HAP-1 (cell line): ENCODE measurements around the gene RIC3.

Experiments
- DNase-seq, 2 experiments: peaks; one replicate each; pipeline ENCODE4 v3.0.0-alpha.2; 2016 to 2020; ENCODE audit warnings: low spot score in 2 of 2
- H3K27me3 ChIP-seq: fragments of 250-450 bp; sonication (Bioruptor Pico); 2 replicates; pipeline ENCODE4 v1.5.1; 2020; ENCODE audit warnings: low read depth, mild to moderate bottlenecking, moderate library complexity
- H3K36me3 ChIP-seq: fragments of 250-450 bp; sonication (Bioruptor Pico); replicated peaks from 2 replicates; pipeline ENCODE4 v1.5.1; 2020; ENCODE audit warnings: mild to moderate bottlenecking
- H3K4me1 ChIP-seq: fragments of 250-450 bp; sonication (Bioruptor Pico); 2 replicates; pipeline ENCODE4 v1.5.1; 2020; ENCODE audit warnings: mild to moderate bottlenecking
- H3K4me3 ChIP-seq: fragments of 250-450 bp; sonication (Bioruptor Pico); 2 replicates; pipeline ENCODE4 v1.5.1; 2020; ENCODE audit warnings: mild to moderate bottlenecking, moderate library complexity
- H3K9me3 ChIP-seq: fragments of 250-450 bp; sonication (Bioruptor Pico); 2 replicates; pipeline ENCODE4 v1.5.1; 2020; ENCODE audit warnings: mild to moderate bottlenecking, moderate library complexity
- in situ Hi-C: fragments of 300-500 bp; cut with MboI; formaldehyde crosslinking; loops from 3 replicates; pipeline ENCODE4 v1.14.3; 2020; ENCODE audit warnings: low sequenced_read_pairs, inconsistent platforms, mixed read lengths

The RIC3 gene

DNA sequence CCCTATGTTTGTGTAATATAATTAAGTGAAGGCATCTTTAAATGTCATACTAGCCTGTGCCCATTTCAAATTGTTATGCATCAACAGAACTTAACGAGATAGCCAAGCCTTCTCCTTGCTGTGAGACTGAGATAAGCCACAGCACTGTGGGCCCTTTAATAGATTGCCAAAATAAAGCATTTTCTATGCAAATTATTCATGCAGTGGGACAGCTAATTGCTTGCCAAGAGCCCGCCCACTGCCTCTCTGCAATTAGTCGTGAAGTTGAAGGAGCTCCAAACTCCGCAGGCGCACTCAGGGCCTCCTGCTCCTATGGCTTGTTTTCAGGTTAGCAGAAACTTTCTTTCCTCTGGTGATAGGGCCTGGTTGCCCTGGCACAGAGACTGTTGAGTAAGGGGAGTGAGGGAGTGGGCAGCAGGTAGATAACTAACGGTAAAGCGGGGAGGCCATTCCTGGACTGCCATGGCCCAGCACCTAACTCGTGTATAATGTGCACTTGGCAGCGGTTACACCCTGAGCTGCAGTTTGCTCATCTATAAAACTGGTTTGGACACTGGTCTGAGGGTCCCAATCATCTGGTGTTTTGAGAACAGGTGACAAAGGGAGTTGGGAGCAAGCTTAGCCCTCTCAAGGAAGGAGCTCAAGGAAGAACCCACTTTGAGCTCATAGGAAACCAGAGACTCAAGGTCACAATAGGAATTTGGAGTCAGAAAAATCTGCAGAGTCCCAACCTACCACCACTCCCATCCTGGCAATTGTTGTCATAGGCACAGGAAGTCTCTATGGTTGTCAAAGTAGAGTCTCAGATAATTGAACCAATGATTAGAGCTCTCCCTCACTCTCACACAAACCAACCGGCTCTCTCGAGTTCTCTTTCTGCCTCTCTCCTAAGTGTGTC lies 33.9 kb upstream of the RIC3 start:
- H3K9me3 ChIP-seq: no peaks in the 10 kb centered on the region
- H3K27me3 ChIP-seq: peaks cover under 1% of the 10 kb centered on the region; the same call in 1 of the 2 replicates
- no peak overlapping the region for H3K4me3 ChIP-seq
- no peak for DNase-seq
- no peaks in the 10 kb centered on the region for H3K36me3 ChIP-seq
- no peaks in the 10 kb centered on the region for H3K4me1 ChIP-seq
- in situ Hi-C loops: no loop called here

DNA sequence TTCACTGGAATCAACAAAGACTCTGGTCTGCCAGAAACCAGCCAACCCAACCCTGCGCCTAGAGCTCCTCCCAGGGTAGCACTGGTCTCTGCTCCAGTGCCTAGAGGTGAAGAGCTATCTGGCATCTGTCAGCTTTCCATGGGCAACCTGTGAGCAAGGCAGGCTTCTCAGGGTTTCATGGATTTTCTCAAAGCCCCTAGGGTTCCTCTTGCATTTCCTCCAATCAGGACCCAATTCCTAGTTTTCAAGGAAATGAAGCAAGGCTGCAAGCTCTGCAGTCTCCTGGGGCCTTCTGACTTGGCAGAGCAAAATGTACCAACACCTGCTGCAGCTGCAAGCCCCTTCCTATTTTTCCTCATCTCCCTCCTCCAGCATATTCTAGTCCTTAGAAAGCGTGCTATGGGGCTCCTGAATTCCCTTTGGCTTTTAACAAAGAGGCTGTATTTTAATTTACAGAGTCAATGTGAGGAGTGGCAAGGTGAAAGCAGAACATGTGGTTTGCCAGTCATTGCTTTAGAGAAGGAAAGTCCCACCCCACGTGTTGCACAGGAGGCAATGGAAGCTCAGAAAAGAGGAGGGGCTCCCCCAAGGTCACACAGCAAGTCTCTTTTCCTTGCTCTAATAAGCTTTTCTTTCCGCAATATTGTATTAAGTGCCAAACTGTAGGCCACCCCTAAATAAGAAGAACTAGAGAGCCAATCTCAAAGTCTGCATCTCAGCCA lies 33.0 kb upstream of the RIC3 start:
- peaks cover 2% of the 10 kb centered on the region; the same call in 1 of the 2 replicates for H3K27me3 ChIP-seq
- DNase-seq: no peak
- H3K9me3 ChIP-seq: no peaks in the 10 kb centered on the region
- H3K4me1 ChIP-seq: no peaks in the 10 kb centered on the region
- in situ Hi-C loops: no loop called here
- H3K4me3 ChIP-seq: no peak overlapping the region
- H3K36me3 ChIP-seq: no peaks in the 10 kb centered on the region

DNA sequence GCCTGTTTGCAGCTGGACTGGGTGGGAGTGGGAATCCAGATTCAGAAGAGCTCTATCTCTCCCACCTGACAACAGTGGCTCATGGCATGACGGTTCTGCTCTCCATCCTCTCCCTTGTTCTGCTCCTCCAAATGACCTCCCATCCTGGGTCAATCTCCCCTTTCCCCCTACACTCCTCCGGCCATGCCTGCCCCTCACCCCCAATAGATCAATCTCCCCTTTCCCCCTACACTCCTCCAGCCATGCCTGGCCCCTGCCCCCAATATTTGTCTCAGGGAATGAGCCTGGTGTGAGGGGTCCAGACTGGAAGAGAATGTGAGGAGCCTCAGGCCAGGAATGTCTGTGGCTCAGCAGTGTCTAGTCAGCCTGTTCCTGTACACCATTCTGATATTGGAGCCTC lies 30.9 kb upstream of the RIC3 start:
- in situ Hi-C loops: no loop called here
- Histone ChIP-seq H3K36me3 (no peaks in the 10 kb centered on the region), H3K4me3 (no peak overlapping the region), H3K4me1 (no peaks in the 10 kb centered on the region), H3K27me3 (peaks cover 2% of the 10 kb centered on the region; the same call in 1 of the 2 replicates), H3K9me3 (0 out of 2 replicates have a peak, but pooled peaks cover 2% of the 10 kb centered on the region)
- no peak for DNase-seq

DNA sequence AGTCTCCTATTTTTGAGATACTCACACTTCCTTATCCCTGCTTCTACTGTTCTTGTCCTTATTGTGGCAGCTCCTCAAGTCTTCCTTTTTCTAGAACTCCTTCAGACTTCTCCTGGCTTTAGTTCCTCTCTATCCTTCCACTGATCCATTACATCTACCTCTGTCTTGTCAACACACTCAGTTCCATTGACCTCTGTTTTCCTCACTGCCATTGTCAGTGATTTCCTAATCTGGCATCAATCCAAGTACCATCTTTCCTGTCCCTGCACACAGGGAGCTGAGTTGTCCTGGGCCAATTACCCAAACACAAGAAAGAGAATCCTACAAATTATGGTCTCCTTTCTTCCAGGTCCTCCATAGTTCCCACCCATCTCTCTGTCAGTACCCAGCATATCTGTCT lies 27.9 kb upstream of the RIC3 start:
- Histone ChIP-seq H3K4me3 (no peak overlapping the region), H3K27me3 (peaks cover 2% of the 10 kb centered on the region; the same call in 1 of the 2 replicates), H3K9me3 (0 out of 2 replicates have a peak, but pooled peaks cover 2% of the 10 kb centered on the region), H3K36me3 (no peaks in the 10 kb centered on the region), H3K4me1 (no peaks in the 10 kb centered on the region)
- DNase-seq: no peak
- in situ Hi-C loops: no loop called here

DNA sequence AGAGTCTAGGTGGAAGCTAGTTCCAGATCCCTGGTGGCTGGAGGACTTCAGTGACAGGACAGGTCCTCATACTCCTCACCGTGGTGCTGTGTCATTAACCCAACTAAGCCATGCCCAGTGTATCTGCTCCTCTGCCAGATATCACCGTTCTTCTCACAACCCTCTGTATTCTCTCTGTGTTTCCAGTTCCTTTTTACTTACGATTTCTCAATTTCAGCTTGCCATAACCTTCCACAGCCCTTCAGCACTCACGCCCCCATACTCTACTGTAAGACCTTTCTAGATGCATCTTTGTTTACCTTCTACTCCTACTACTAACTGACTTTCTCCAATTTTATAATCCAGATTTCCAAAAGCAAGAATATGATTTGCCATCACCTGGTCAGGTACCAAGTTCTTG lies 26.1 kb upstream of the RIC3 start:
- Histone ChIP-seq H3K4me3 (no peak overlapping the region), H3K4me1 (no peaks in the 10 kb centered on the region), H3K27me3 (0 out of 2 replicates have a peak, but pooled peaks cover 2% of the 10 kb centered on the region), H3K36me3 (no peaks in the 10 kb centered on the region), H3K9me3 (0 out of 2 replicates have a peak, but pooled peaks cover 2% of the 10 kb centered on the region)
- in situ Hi-C loops: no loop called here
- DNase-seq: no peak

DNA sequence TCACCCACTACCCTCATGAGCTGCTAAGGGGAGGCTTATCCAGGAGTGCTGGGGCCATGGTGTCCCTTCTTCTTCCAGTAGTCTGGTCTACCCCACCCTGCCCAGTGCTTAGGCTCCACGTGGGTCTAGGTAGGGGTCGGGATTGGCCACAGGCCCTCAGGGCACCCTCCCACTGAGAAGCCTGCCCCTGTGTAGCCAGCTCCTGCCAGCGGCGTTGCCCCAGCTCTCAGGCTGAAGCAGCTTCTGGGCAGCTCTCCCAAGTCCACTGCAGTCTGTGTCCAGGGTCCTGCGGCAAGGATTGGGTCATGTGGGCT lies 24.0 kb upstream of the RIC3 start:
- H3K9me3 ChIP-seq: 0 out of 2 replicates have a peak, but pooled peaks cover 2% of the 10 kb centered on the region
- H3K36me3 ChIP-seq: no peaks in the 10 kb centered on the region
- in situ Hi-C loops: no loop called here
- DNase-seq: no peak
- no peaks in the 10 kb centered on the region for H3K4me1 ChIP-seq
- 0 out of 2 replicates have a peak, but pooled peaks cover 2% of the 10 kb centered on the region for H3K27me3 ChIP-seq
- no peak overlapping the region for H3K4me3 ChIP-seq

DNA sequence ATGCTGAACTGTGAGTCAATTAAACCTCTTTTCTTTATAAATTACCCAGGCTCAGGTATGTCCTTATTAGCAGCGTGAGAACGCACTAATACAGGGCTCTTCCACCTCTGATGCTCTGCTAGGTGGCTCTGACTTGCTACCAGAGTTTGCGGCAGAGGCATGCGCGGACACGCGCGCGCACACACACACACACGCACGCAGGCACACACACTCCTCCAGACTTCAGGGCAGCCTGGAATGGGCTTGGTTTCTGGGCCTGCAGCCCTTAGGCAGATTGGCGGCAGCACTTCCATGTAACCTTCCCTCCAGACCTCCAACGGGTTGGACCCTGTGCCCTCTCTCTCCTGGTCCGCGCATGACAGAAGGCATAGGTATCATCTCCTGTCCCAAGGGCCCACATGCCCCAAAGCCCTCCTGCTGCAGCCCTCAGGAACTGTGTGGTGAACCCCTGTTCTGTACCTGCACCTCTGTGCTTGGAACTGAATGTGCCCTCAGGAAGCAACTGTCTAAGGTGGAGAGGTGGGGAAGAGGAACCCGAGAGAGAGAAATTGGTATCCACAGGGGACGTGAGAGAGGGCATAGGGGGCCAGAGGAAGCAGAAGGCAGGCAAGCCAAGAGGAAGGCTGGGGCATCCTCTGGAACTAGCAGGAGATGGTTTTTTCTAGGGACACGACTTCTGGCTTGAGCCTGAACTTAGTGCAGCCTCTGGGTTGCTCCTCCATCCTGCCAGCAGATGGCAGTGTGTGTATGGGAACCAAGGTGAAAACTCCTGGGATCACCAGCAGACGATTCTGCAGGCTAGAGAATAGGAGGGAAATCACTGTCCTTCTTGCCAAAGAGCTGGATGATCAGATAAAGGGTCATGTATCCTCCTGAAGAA lies 23.4 kb upstream of the RIC3 start:
- Histone ChIP-seq H3K9me3 (0 out of 2 replicates have a peak, but pooled peaks cover 2% of the 10 kb centered on the region), H3K4me1 (no peaks in the 10 kb centered on the region), H3K4me3 (no peak overlapping the region), H3K36me3 (no peaks in the 10 kb centered on the region), H3K27me3 (no peaks in the 10 kb centered on the region)
- peak; percentile 54 to 82 for DNase-seq
- in situ Hi-C loops: no loop called here

DNA sequence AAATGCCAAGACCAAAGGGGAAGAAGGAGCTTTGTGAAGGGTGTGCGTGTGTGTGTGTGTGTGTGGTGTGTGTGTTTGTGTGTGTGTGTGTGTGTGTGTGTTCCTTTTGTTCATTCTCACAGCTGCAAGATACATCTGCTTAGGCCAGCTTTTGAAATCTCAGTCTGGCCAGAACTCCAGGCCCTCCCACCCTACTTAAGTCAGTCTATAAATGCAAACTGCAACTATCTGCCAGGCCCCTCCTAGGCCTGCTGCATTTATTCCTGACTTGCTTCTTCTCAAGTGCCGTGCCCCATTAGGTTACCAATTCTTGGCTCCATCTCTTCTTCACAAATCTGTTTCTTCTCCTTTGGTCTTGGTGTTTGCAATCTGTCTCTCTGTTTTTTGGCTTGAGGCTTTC lies 21.6 kb upstream of the RIC3 start:
- no peaks in the 10 kb centered on the region for H3K9me3 ChIP-seq
- H3K36me3 ChIP-seq: no peaks in the 10 kb centered on the region
- in situ Hi-C loops: no loop called here
- no peak for DNase-seq
- H3K4me1 ChIP-seq: no peaks in the 10 kb centered on the region
- H3K27me3 ChIP-seq: no peaks in the 10 kb centered on the region
- no peak overlapping the region for H3K4me3 ChIP-seq

DNA sequence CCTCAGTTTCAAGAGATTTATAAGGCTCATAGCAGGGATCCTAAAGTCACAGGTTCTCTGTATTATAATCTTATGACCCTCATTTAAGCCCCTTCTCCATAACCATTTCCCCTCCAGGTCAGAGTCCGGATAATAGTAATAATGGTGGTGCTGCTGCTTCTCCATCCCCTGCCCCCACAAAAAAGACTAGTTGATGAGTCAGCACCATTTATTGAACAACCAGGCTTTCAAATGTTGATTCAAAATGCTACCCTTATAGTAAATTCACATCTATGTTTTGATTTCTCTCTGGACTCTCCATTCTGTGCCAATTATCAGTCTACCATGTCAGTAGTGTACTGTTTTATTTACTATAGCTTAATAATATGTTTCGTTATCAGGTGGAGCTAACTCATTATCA lies 17.6 kb upstream of the RIC3 start:
- in situ Hi-C loops: no loop called here
- DNase-seq: no peak
- Histone ChIP-seq H3K27me3 (0 out of 2 replicates have a peak, but pooled peaks cover 4% of the 10 kb centered on the region), H3K4me3 (no peak overlapping the region), H3K4me1 (no peaks in the 10 kb centered on the region), H3K36me3 (no peaks in the 10 kb centered on the region), H3K9me3 (no peaks in the 10 kb centered on the region)

DNA sequence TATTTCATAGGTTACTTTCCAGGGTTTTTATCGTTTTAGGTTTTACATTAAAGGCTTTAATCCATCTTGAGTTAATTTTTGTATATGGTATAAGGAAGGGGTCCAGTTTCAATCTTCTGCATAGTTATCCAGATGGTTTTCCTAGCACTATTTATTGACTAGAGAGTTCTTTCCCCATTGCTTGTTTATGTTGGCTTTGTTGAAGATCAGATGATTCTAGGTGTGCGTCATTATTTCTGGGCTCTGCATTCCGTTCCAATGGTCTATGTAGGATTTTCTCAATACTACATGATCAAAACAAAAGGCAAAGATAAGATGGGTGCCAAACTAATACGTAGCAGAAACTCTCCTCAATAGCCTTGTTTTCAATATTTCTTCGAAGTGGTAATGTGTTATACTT lies 14.3 kb upstream of the RIC3 start:
- no peaks in the 10 kb centered on the region for H3K9me3 ChIP-seq
- H3K4me1 ChIP-seq: no peaks in the 10 kb centered on the region
- no peak overlapping the region for H3K4me3 ChIP-seq
- 0 out of 2 replicates have a peak, but pooled peaks cover 10% of the 10 kb centered on the region for H3K27me3 ChIP-seq
- DNase-seq: no peak
- H3K36me3 ChIP-seq: no peaks in the 10 kb centered on the region
- in situ Hi-C loops: no loop called here

DNA sequence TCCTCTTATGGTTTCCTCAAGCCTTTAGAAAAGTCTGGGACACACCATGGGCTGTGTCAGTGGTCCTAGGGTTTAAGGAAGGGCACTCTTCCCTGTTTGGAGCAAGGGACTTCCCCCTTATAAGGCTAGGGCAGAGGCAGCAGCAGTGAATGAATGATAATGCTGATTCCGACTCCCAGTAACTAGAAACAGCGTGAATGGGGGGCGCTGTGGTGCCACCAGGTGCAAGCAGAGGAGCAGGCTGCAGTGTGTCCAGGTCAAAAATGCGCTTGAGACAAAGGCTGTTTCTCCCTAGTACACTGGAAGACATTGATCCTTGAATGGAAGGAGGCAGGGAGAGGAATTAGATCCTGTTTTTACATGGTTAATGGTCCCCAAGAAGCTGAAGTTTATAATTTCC lies 11.6 kb upstream of the RIC3 start:
- no peak for DNase-seq
- 0 out of 2 replicates have a peak, but pooled peaks cover 12% of the 10 kb centered on the region for H3K27me3 ChIP-seq
- H3K4me3 ChIP-seq: no peak overlapping the region
- H3K4me1 ChIP-seq: no peaks in the 10 kb centered on the region
- peaks cover 3% of the 10 kb centered on the region; the same call in 1 of the 2 replicates for H3K9me3 ChIP-seq
- in situ Hi-C loops: no loop called here
- no peaks in the 10 kb centered on the region for H3K36me3 ChIP-seq

DNA sequence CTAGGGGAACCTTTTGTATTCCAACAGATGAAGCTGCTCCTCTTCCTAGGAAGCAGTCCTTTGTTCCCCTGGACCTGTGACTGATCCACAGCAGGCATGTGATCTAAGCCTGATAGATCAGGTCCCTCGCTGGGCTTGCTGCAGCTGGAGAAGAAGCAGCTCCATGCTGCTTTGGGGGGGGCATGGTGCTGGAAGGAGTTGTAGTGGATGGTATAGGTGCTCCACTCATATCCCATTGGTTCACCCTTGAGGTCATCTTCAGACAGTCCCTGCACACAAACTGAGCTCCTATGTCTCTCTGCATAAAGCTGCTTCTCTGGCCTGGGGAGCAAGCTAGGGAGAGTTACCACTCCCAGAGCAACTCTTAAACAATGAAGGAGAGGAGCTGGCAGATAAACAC lies 9.5 kb upstream of the RIC3 start:
- in situ Hi-C loops: no loop called here
- Histone ChIP-seq H3K9me3 (peaks cover 3% of the 10 kb centered on the region; the same call in 1 of the 2 replicates), H3K36me3 (no peaks in the 10 kb centered on the region), H3K4me1 (no peaks in the 10 kb centered on the region), H3K4me3 (no peak overlapping the region), H3K27me3 (0 out of 2 replicates have a peak, but pooled peaks cover 14% of the 10 kb centered on the region)
- DNase-seq: no peak

DNA sequence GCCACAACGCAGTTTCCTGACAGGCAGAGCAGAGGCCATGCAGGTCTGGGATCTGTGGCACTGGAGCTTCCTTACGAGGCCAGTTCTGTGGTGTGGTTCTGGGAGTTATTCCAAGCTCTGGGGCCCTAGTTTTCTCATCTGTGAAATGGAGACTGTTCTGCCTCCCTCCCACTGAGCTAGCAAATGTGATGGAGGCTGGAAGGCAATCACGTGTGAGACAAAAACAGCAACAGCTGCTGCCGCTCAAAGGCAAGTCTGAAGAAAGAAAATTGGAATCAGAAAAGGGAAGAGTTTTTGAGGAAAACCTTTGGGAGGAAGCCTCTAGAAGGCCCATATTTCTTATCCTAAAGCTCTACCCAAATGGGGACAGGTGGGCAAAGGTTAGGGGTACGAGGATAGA lies 8.3 kb upstream of the RIC3 start:
- Histone ChIP-seq H3K27me3 (0 out of 2 replicates have a peak, but pooled peaks cover 11% of the 10 kb centered on the region), H3K9me3 (peaks cover 3% of the 10 kb centered on the region; the same call in 1 of the 2 replicates), H3K36me3 (no peaks in the 10 kb centered on the region), H3K4me3 (no peak overlapping the region), H3K4me1 (no peaks in the 10 kb centered on the region)
- in situ Hi-C loops: no loop called here
- no peak for DNase-seq
